Activated naive CD4-positive, alpha-beta T cell treated with anti-CD3 and anti-CD28 coated beads, Interleukin-2, amount 50 U/mL, for 24 hours (primary cell): ENCODE data around the gene HES2.
"Not testable (repeated sequence)": the region's sequence is repeated elsewhere in the genome, so short reads cannot be mapped to it uniquely, and the experiment has no call there.

Source experiments
- H3K27ac Mint-ChIP-seq: one replicate; pipeline ENCODE4 v1.8.0; 2021; ENCODE audit warnings: mild to moderate bottlenecking, mixed read lengths
- H3K27me3 Mint-ChIP-seq: one replicate; pipeline ENCODE4 v1.8.0; 2021; ENCODE audit warnings: mixed read lengths
- H3K36me3 Mint-ChIP-seq: one replicate; pipeline ENCODE4 v1.8.0; 2021; ENCODE audit warnings: mixed read lengths
- H3K4me1 Mint-ChIP-seq: one replicate; pipeline ENCODE4 v1.8.0; 2021; ENCODE audit warnings: mixed read lengths
- H3K4me3 Mint-ChIP-seq: one replicate; pipeline ENCODE4 v1.8.0; 2021; ENCODE audit warnings: mild to moderate bottlenecking, mixed read lengths
- H3K9me3 Mint-ChIP-seq: one replicate; pipeline ENCODE4 v1.8.0; 2021; ENCODE audit warnings: mixed read lengths

The HES2 gene

GRCh38 chr1:6429660-6430411 lies 10.1 kb upstream of the HES2 start:
- not testable (repeated sequence) for H3K27ac Mint-ChIP-seq, H3K9me3 Mint-ChIP-seq, H3K27me3 Mint-ChIP-seq, H3K4me3 Mint-ChIP-seq, H3K36me3 Mint-ChIP-seq, H3K4me1 Mint-ChIP-seq

- H3K9me3 Mint-ChIP-seq, H3K4me3 Mint-ChIP-seq, H3K36me3 Mint-ChIP-seq, H3K27ac Mint-ChIP-seq, H3K27me3 Mint-ChIP-seq, H3K4me1 Mint-ChIP-seq: not testable (repeated sequence)
Observed at GRCh38 chr1:6428453-6428852, 8.7 kb upstream of the HES2 start.

- Mint-ChIP-seq H3K9me3 (no peaks in the 10 kb centered on the region), H3K36me3 (no peaks in the 10 kb centered on the region), H3K4me1 (peaks cover 7% of the 10 kb centered on the region), H3K27me3 (peaks cover 7% of the 10 kb centered on the region), H3K27ac (no peak overlapping the region), H3K4me3 (no peak overlapping the region)
Observed at GRCh38 chr1:6427441-6428390, 8.0 kb upstream of the HES2 start.

- Mint-ChIP-seq H3K27me3 (peaks cover 9% of the 10 kb centered on the region), H3K27ac (peak overlapping the region; percentile 2), H3K4me1 (peaks cover 7% of the 10 kb centered on the region), H3K9me3 (no peaks in the 10 kb centered on the region), H3K36me3 (no peaks in the 10 kb centered on the region), H3K4me3 (no peak overlapping the region)
Observed at GRCh38 chr1:6426972-6427350, 7.2 kb upstream of the HES2 start.

GRCh38 chr1:6426277-6426971 lies 6.7 kb upstream of the HES2 start:
- H3K27me3 Mint-ChIP-seq: peaks cover 13% of the 10 kb centered on the region
- H3K4me3 Mint-ChIP-seq: no peak overlapping the region
- H3K36me3 Mint-ChIP-seq: no peaks in the 10 kb centered on the region
- H3K27ac Mint-ChIP-seq: peak overlapping the region; percentile 2
- H3K9me3 Mint-ChIP-seq: no peaks in the 10 kb centered on the region
- H3K4me1 Mint-ChIP-seq: peaks cover 7% of the 10 kb centered on the region

GRCh38 chr1:6425658-6426057 lies 5.9 kb upstream of the HES2 start:
- no peaks in the 10 kb centered on the region for H3K36me3 Mint-ChIP-seq
- H3K4me3 Mint-ChIP-seq: no peak overlapping the region

GRCh38 chr1:6424619-6425593 lies 5.2 kb upstream of the HES2 start, which contains the start of gene ESPN:
Gene ESPN (plus strand): TSS chr1:6424776. CDS start chr1:6424956, 180 bp downstream.
- Mint-ChIP-seq H3K4me1 (peaks cover 7% of the 10 kb centered on the region), H3K27ac (no peak within 1 kb of the TSS), H3K27me3 (peaks cover 21% of the 10 kb centered on the region), H3K4me3 (peak within 1 kb of the TSS; percentile 63), H3K36me3 (no peaks in the 10 kb centered on the region), H3K9me3 (no peaks in the 10 kb centered on the region)

More at GRCh38 chr1:6425658-6426057, 5.9 kb upstream of the HES2 start:
- peaks cover 7% of the 10 kb centered on the region for H3K4me1 Mint-ChIP-seq
- H3K27ac Mint-ChIP-seq: no peak overlapping the region
- H3K27me3 Mint-ChIP-seq: peaks cover 19% of the 10 kb centered on the region
- H3K9me3 Mint-ChIP-seq: no peaks in the 10 kb centered on the region

GRCh38 chr1:6424000-6424565 lies 4.4 kb upstream of the HES2 start:
- no peaks in the 10 kb centered on the region for H3K36me3 Mint-ChIP-seq
- no peak overlapping the region for H3K27ac Mint-ChIP-seq
- peaks cover 22% of the 10 kb centered on the region for H3K27me3 Mint-ChIP-seq
- peaks cover 7% of the 10 kb centered on the region for H3K4me1 Mint-ChIP-seq
- peak overlapping the region; percentile 63 for H3K4me3 Mint-ChIP-seq
- H3K9me3 Mint-ChIP-seq: no peaks in the 10 kb centered on the region

- Mint-ChIP-seq H3K36me3 (no peaks in the 10 kb centered on the region), H3K27me3 (peaks cover 22% of the 10 kb centered on the region), H3K27ac (no peak overlapping the region), H3K4me3 (peak overlapping the region; percentile 63), H3K9me3 (no peaks in the 10 kb centered on the region), H3K4me1 (peaks cover 7% of the 10 kb centered on the region)
Observed at GRCh38 chr1:6423321-6423999, 3.7 kb upstream of the HES2 start.

GRCh38 chr1:6421266-6421665 lies 1.5 kb upstream of the HES2 start:
- H3K4me3 Mint-ChIP-seq: no peak overlapping the region
- no peaks in the 10 kb centered on the region for H3K36me3 Mint-ChIP-seq

GRCh38 chr1:6420454-6421042 lies 829 bp upstream of the HES2 start:
- Mint-ChIP-seq H3K4me1 (peaks cover 7% of the 10 kb centered on the region), H3K4me3 (peak overlapping the region; percentile 23), H3K27me3 (peaks cover 44% of the 10 kb centered on the region), H3K9me3 (no peaks in the 10 kb centered on the region), H3K36me3 (no peaks in the 10 kb centered on the region), H3K27ac (no peak overlapping the region)

More at GRCh38 chr1:6421266-6421665, 1.5 kb upstream of the HES2 start:
- no peaks in the 10 kb centered on the region for H3K9me3 Mint-ChIP-seq
- peaks cover 37% of the 10 kb centered on the region for H3K27me3 Mint-ChIP-seq
- no peak overlapping the region for H3K27ac Mint-ChIP-seq
- peaks cover 7% of the 10 kb centered on the region for H3K4me1 Mint-ChIP-seq

GRCh38 chr1:6419397-6419803 lies 319 bp downstream of the HES2 start:
- Mint-ChIP-seq H3K4me1 (peaks cover 14% of the 10 kb centered on the region), H3K27ac (no peak overlapping the region), H3K36me3 (no peaks in the 10 kb centered on the region), H3K4me3 (no peak overlapping the region), H3K9me3 (no peaks in the 10 kb centered on the region), H3K27me3 (peaks cover 50% of the 10 kb centered on the region)

GRCh38 chr1:6418668-6419396 lies 887 bp downstream of the HES2 start:
- Mint-ChIP-seq H3K27ac (no peak overlapping the region), H3K4me1 (peaks cover 11% of the 10 kb centered on the region), H3K9me3 (no peaks in the 10 kb centered on the region), H3K4me3 (no peak overlapping the region), H3K36me3 (no peaks in the 10 kb centered on the region), H3K27me3 (peaks cover 47% of the 10 kb centered on the region)
